HCT116 (cell line): Measurements from ENCODE around the gene LPO.

Source experiments
- ELF1 ChIP-seq: IDR thresholded peaks from 2 replicates; pipeline ENCODE4 v1.6.1; 2012; ENCODE audit warnings: low read depth, borderline replicate concordance
- TF ChIP-seq, protein P1 (sequence below), 3 experiments: fragments of 200-600 bp in 1 of 3; sonication (generic) in 1 of 3; IDR thresholded peaks in 2 of 3; conservative IDR thresholded peaks in 1 of 3; 2 replicates each; pipeline ENCODE4 v1.5.1; 2012 to 2017; ENCODE audit warnings: low read depth in 2 of 3, low read length in 2 of 3, antibody characterized with exemption in 1 of 3, borderline replicate concordance in 1 of 3, control low read depth in 1 of 3, mild to moderate bottlenecking in 1 of 3, mixed read lengths in 1 of 3, mixed run types in 1 of 3, moderate library complexity in 1 of 3; ENCODE audit not compliant: insufficient read depth in 1 of 3

- TF ChIP-seq, protein P1, sequence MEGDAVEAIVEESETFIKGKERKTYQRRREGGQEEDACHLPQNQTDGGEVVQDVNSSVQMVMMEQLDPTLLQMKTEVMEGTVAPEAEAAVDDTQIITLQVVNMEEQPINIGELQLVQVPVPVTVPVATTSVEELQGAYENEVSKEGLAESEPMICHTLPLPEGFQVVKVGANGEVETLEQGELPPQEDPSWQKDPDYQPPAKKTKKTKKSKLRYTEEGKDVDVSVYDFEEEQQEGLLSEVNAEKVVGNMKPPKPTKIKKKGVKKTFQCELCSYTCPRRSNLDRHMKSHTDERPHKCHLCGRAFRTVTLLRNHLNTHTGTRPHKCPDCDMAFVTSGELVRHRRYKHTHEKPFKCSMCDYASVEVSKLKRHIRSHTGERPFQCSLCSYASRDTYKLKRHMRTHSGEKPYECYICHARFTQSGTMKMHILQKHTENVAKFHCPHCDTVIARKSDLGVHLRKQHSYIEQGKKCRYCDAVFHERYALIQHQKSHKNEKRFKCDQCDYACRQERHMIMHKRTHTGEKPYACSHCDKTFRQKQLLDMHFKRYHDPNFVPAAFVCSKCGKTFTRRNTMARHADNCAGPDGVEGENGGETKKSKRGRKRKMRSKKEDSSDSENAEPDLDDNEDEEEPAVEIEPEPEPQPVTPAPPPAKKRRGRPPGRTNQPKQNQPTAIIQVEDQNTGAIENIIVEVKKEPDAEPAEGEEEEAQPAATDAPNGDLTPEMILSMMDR (IDR thresholded peaks at IDR 0.05 in 2 of 3, conservative IDR thresholded peaks at IDR 0.05 in 1 of 3; ENCODE audit: borderline replicate concordance in 1 of 3, insufficient read depth in 1 of 3, low read depth in 2 of 3, low read length in 2 of 3), result no peak
- no peak for TF ChIP-seq ELF1
Measured at GRCh38 chr17:58202859-58203258, 35.5 kb upstream of the LPO start.
